HepG2 (cell line): ENCODE data around the gene ACVR1C. TPM values are rescaled to one million over a fixed set of nuclear protein-coding genes. Genes with fewer than 3 reads are reported as not detected.

Experiments used
- ATAC-seq: fragments of 200-7000 bp; cut with Tn5 transposase; 3 replicates; pipeline ENCODE4 v1.9.1; 2020; ENCODE audit warnings: mild to moderate bottlenecking, moderate library complexity
- BruUV-seq: library from RNA; stranded (reverse); fragments of 400-500 nt; replicated peaks from 2 replicates; lab custom pipeline; 2021; lab: Mats Ljungman, UMichigan
- CTCF ChIA-PET: fragments of 300-600 bp; formaldehyde crosslinking; extraction: SDS; loops from one replicate; lab custom pipeline; 2021; ENCODE audit warnings: low total read pairs, inconsistent platforms, low intra/inter-chr PET ratio; lab: Yijun Ruan, JAX
- POLR2A ChIA-PET: fragments of 350-600 bp; sonication (Branson Sonifier 250); formaldehyde crosslinking; loops from one replicate; lab custom pipeline; 2020; ENCODE audit warnings: antibody characterized with exemption, inconsistent platforms; lab: Yijun Ruan, JAX
- DNase-seq: peaks from one replicate; pipeline ENCODE4 v3.0.0-alpha.2; 2015; ENCODE audit warnings: low spot score
- FAIRE-seq: peaks from 3 replicates; lab custom pipeline; 2011; peaks lifted over from hg19 to GRCh38; lab: Jason Lieb, UNC
- H2AFZ ChIP-seq: one replicate; pipeline ENCODE4 v1.6.1; 2011; ENCODE audit warnings: low read length, inconsistent platforms
- H3K27ac ChIP-seq: fragments of 300-600 bp; 3 replicates; pipeline ENCODE4 v1.8.0; 2011; ENCODE audit warnings: mixed run types, mild to moderate bottlenecking, mixed read lengths, low read length, inconsistent platforms; ENCODE audit not compliant: insufficient read depth; ENCODE audit errors: extremely low read length
- H3K27me3 ChIP-seq, 2 experiments: fragments of 200-600 bp in 1 of 2; 2 replicates in 1 of 2; 3 replicates in 1 of 2; pipeline versions ENCODE4 v1.6.0 to v1.8.0; 2011; ENCODE audit warnings: low read length in 2 of 2, mild to moderate bottlenecking in 2 of 2, moderate library complexity in 2 of 2, inconsistent platforms in 1 of 2; ENCODE audit not compliant: insufficient read depth in 2 of 2, control insufficient read depth in 1 of 2
- H3K36me3 ChIP-seq, 2 experiments: fragments of 200-600 bp in 1 of 2; replicated peaks in 1 of 2; 2 replicates in 1 of 2; 3 replicates in 1 of 2; pipeline versions ENCODE4 v1.5.1 to v1.8.0; 2011; ENCODE audit warnings: low read length in 2 of 2, inconsistent platforms in 1 of 2; ENCODE audit not compliant: insufficient read depth in 2 of 2, control insufficient read depth in 1 of 2
- H3K4me1 ChIP-seq: 2 replicates; pipeline ENCODE4 v1.5.1; 2012; ENCODE audit warnings: low read length, inconsistent platforms; ENCODE audit not compliant: insufficient read depth
- H3K4me2 ChIP-seq: 2 replicates; pipeline ENCODE4 v1.6.0; 2011; ENCODE audit warnings: low read depth, low read length, inconsistent platforms
- H3K4me3 ChIP-seq, 3 experiments: fragments of 200-600 bp in 1 of 3; sonication (generic), shearing (Covaris generic) in 1 of 3; replicated peaks in 1 of 3; 2 replicates each; pipeline ENCODE4 v1.5.1; 2011 to 2016; ENCODE audit warnings: low read length in 3 of 3, inconsistent platforms in 2 of 3, low read depth in 2 of 3, mild to moderate bottlenecking in 2 of 3, control low read depth in 1 of 3, mixed read lengths in 1 of 3; ENCODE audit not compliant: insufficient read depth in 1 of 3
- H3K79me2 ChIP-seq: one replicate; pipeline ENCODE4 v1.6.1; 2011; ENCODE audit warnings: low read length, inconsistent platforms; ENCODE audit not compliant: insufficient read depth
- H3K9ac ChIP-seq: 2 replicates; pipeline ENCODE4 v1.6.0; 2011; ENCODE audit warnings: mild to moderate bottlenecking, low read depth, low read length, inconsistent platforms; ENCODE audit not compliant: insufficient read depth
- H3K9me3 ChIP-seq: 2 replicates; pipeline ENCODE4 v1.5.1; 2012; ENCODE audit warnings: mild to moderate bottlenecking, low read length
- H4K20me1 ChIP-seq: 2 replicates; pipeline ENCODE4 v1.6.0; 2011; ENCODE audit warnings: inconsistent platforms, mild to moderate bottlenecking, low read length, moderate library complexity; ENCODE audit not compliant: insufficient read depth
- CEBPB ChIP-seq: IDR thresholded peaks from 2 replicates; pipeline ENCODE4 v1.6.1; 2011; ENCODE audit warnings: low read depth, low read length, improper control_type of control experiment, borderline replicate concordance
- HNRNPK ChIP-seq: fragments of 200-400 bp; formaldehyde crosslinking; IDR thresholded peaks from 2 replicates; pipeline ENCODE4 v1.6.1; 2018; ENCODE audit warnings: low read length, low read depth, moderate library complexity, mild to moderate bottlenecking; ENCODE audit not compliant: poor library complexity, severe bottlenecking
- KLF6 ChIP-seq: IDR thresholded peaks from 2 replicates; pipeline ENCODE4 v1.8.0; 2016; ENCODE audit warnings: missing biosample characterization, missing genetic modification reagents
- RORA ChIP-seq: sonication (generic); formaldehyde crosslinking; IDR thresholded peaks from 2 replicates; pipeline ENCODE4 v1.5.0; 2020; ENCODE audit warnings: mild to moderate bottlenecking, missing genetic modification reagents, moderate library complexity
- STAT5B ChIP-seq: sonication (generic); formaldehyde crosslinking; IDR thresholded peaks from 2 replicates; pipeline ENCODE4 v1.4.0; 2020; ENCODE audit warnings: missing genetic modification reagents
- ZNF180 ChIP-seq: sonication (generic); formaldehyde crosslinking; IDR thresholded peaks from 2 replicates; pipeline ENCODE4 v1.4.0; 2020; ENCODE audit warnings: low read depth, missing genetic modification reagents, borderline replicate concordance
- WGBS: methylation state at CpG from one replicate; pipeline ENCODE4 v1.1.6; 2017; ENCODE audit warnings: low lambda C conversion rate; 5-methylcytosine and 5-hydroxymethylcytosine counted together
- in situ Hi-C: cut with HindIII; loops from 2 replicates; pipeline ENCODE4 v1.10.0; 2017; ENCODE audit warnings: low pct_unique_long_range_greater_than_20kb; ENCODE audit not compliant: extremely low pct_ligation_motif_present
- intact Hi-C: fragments of 100-400 bp; cut with micrococcal nuclease; formaldehyde crosslinking; loops from one replicate; pipeline ENCODE4 v1.10.0; 2022; ENCODE audit not compliant: unreplicated experiment
- polyA plus RNA-seq, 8 experiments: library from polyadenylated mRNA; depleted of rRNA in 3 of 8; stranded (reverse) in 7 of 8; unstranded in 1 of 8; fragments of >200 nt; fragmentation: Illumina TruSeq in 4 of 8; extraction: Trizol in 4 of 8; gene quantifications; 2 replicates each; pipeline versions ENCODE4 v1.2.1 to v1.2.3, GENCODE V29; 2011 to 2016; ENCODE audit warnings: low read depth in 4 of 8, missing spikeins in 1 of 8, mixed read lengths in 1 of 8; ENCODE audit not compliant: insufficient read depth in 1 of 8
- total RNA-seq, 5 experiments: library from RNA; depleted of rRNA; stranded (reverse); fragments of >200 nt; fragmentation: Illumina TruSeq; extraction: Trizol; gene quantifications; 2 replicates each; pipeline ENCODE4 v1.2.3, GENCODE V29; 2016; ENCODE audit warnings: low read depth in 1 of 5
- TF ChIP-seq, protein P1 (sequence below): IDR thresholded peaks from 2 replicates; pipeline ENCODE4 v1.6.1; 2016; ENCODE audit warnings: low read depth
- TF ChIP-seq, protein P2 (sequence below): sonication (generic); formaldehyde crosslinking; conservative IDR thresholded peaks from 2 replicates; pipeline ENCODE4 v1.5.0; 2020; ENCODE audit warnings: missing genetic modification reagents
- TF ChIP-seq, protein P3 (sequence below): sonication (generic); formaldehyde crosslinking; conservative IDR thresholded peaks from 2 replicates; pipeline ENCODE4 v1.4.0; 2020; ENCODE audit warnings: mild to moderate bottlenecking, missing genetic modification reagents, moderate library complexity

The ACVR1C gene
- total and polyA plus RNA-seq, 2 of the 13 experiments (the other 11 are each of a cell fraction or from before 2014, with no cell fraction given): 0.05 to 1.0 TPM

DNA sequence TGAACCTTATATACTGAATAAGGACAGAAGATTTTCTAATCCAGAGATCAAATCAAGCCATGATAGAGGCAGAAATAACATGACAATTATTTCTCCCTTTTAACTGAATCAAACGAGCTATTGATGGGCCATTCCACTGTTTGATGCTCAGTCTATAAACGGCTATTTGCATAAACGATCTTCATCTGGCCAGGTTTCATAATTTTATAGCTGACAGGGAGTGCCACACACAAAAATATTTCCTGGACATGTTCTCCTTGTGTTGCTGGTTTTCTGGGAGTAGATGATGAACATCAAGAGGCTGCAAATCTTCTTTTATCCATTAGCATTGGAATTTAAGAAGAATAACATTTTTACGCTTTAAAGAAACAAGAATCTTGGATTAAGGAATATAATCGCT, 63.1 kb downstream of the ACVR1C start:
- FAIRE-seq (no peak), ATAC-seq (no peak), DNase-seq (no peak)
- BruUV-seq: no TSS peak
- Histone ChIP-seq H3K9me3 (no peaks in the 10 kb centered on the region), H3K27ac (no peak overlapping the region), H3K36me3 (no peaks in the 10 kb centered on the region), H3K79me2 (no peaks in the 10 kb centered on the region), H3K4me1 (no peaks in the 10 kb centered on the region), H4K20me1 (no peaks in the 10 kb centered on the region), H2AFZ (no peak overlapping the region), H3K27me3 (no peaks in the 10 kb centered on the region), H3K9ac (no peak overlapping the region), H3K4me3 (no peak overlapping the region), H3K4me2 (no peak overlapping the region)
- CTCF ChIA-PET: no interaction called here
- intact Hi-C loops (no loop called here), in situ Hi-C loops (no loop called here)
- POLR2A ChIA-PET: no interaction called here
- WGBS: 33% methylated on average over 5 of the region's 5 CpGs
- TF ChIP-seq KLF6 (CRISPR knock-in tag) (no peak), RORA (CRISPR knock-in tag) (no peak), STAT5B (CRISPR knock-in tag) (no peak), ZNF180 (CRISPR knock-in tag) (no peak)
- TF ChIP-seq, protein P1, sequence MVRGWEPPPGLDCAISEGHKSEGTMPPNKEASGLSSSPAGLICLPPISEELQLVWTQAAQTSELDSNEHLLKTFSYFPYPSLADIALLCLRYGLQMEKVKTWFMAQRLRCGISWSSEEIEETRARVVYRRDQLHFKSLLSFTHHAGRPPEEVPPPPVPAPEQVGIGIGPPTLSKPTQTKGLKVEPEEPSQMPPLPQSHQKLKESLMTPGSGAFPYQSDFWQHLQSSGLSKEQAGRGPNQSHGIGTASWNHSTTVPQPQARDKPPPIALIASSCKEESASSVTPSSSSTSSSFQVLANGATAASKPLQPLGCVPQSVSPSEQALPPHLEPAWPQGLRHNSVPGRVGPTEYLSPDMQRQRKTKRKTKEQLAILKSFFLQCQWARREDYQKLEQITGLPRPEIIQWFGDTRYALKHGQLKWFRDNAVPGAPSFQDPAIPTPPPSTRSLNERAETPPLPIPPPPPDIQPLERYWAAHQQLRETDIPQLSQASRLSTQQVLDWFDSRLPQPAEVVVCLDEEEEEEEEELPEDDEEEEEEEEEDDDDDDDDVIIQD (CRISPR knock-in tag): no peak

DNA sequence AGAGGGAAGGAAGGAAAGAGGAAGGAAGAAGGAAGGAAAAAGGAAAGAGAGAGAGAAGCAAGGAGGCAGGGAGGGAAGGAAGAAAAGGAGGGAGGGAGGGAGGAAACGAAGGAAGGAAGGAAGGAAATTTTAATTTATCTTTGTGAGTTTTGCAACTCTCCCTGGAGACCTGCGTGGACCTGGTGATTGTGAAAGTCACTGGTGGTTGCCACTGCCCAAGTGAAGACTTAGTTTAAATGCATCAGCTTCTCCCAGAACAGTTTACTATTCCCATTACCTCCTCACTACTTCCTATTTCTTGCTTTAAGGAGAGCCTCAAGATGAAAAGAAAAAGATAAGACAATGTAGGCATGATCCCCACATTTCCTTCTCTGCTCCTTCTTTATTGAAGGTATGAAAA, 68.8 kb downstream of the ACVR1C start:
- no TSS peak for BruUV-seq
- H3K4me3 ChIP-seq: no peak overlapping the region
- H3K9me3 ChIP-seq: no peaks in the 10 kb centered on the region
- no peak overlapping the region for H3K4me2 ChIP-seq
- H2AFZ ChIP-seq: no peak overlapping the region
- H4K20me1 ChIP-seq: no peaks in the 10 kb centered on the region
- H3K79me2 ChIP-seq: no peaks in the 10 kb centered on the region
- DNase-seq (no peak), FAIRE-seq (no peak), ATAC-seq (no peak)
- H3K27ac ChIP-seq: no peak overlapping the region
- no peak for TF ChIP-seq CEBPB
- TF ChIP-seq, protein P2, sequence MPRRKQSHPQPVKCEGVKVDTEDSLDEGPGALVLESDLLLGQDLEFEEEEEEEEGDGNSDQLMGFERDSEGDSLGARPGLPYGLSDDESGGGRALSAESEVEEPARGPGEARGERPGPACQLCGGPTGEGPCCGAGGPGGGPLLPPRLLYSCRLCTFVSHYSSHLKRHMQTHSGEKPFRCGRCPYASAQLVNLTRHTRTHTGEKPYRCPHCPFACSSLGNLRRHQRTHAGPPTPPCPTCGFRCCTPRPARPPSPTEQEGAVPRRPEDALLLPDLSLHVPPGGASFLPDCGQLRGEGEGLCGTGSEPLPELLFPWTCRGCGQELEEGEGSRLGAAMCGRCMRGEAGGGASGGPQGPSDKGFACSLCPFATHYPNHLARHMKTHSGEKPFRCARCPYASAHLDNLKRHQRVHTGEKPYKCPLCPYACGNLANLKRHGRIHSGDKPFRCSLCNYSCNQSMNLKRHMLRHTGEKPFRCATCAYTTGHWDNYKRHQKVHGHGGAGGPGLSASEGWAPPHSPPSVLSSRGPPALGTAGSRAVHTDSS (CRISPR knock-in tag): no peak
- TF ChIP-seq, protein P3, sequence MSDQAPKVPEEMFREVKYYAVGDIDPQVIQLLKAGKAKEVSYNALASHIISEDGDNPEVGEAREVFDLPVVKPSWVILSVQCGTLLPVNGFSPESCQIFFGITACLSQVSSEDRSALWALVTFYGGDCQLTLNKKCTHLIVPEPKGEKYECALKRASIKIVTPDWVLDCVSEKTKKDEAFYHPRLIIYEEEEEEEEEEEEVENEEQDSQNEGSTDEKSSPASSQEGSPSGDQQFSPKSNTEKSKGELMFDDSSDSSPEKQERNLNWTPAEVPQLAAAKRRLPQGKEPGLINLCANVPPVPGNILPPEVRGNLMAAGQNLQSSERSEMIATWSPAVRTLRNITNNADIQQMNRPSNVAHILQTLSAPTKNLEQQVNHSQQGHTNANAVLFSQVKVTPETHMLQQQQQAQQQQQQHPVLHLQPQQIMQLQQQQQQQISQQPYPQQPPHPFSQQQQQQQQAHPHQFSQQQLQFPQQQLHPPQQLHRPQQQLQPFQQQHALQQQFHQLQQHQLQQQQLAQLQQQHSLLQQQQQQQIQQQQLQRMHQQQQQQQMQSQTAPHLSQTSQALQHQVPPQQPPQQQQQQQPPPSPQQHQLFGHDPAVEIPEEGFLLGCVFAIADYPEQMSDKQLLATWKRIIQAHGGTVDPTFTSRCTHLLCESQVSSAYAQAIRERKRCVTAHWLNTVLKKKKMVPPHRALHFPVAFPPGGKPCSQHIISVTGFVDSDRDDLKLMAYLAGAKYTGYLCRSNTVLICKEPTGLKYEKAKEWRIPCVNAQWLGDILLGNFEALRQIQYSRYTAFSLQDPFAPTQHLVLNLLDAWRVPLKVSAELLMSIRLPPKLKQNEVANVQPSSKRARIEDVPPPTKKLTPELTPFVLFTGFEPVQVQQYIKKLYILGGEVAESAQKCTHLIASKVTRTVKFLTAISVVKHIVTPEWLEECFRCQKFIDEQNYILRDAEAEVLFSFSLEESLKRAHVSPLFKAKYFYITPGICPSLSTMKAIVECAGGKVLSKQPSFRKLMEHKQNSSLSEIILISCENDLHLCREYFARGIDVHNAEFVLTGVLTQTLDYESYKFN (CRISPR knock-in tag): no peak
- TF ChIP-seq HNRNPK: peak; percentile 60
- intact Hi-C loops: no loop called here
- WGBS: 1% methylated on average over 2 of the region's 2 CpGs
- H3K36me3 ChIP-seq: no peaks in the 10 kb centered on the region
- POLR2A ChIA-PET: no interaction called here
- no peaks in the 10 kb centered on the region for H3K4me1 ChIP-seq
- no peaks in the 10 kb centered on the region for H3K27me3 ChIP-seq
- H3K9ac ChIP-seq: no peak overlapping the region
- CTCF ChIA-PET: no interaction called here
- in situ Hi-C loops: no loop called here
